Measurements from ENCODE around the gene DMRTB1. TPM values are rescaled to one million over a fixed set of nuclear protein-coding genes. Genes with fewer than 3 reads are reported as not detected.

Gene DMRTB1
- total and polyA plus RNA-seq, 2 of the 8 experiments (the other 6 are each of a cell fraction or from before 2014, with no cell fraction given) = 0.06 to 0.35 TPM

DNA sequence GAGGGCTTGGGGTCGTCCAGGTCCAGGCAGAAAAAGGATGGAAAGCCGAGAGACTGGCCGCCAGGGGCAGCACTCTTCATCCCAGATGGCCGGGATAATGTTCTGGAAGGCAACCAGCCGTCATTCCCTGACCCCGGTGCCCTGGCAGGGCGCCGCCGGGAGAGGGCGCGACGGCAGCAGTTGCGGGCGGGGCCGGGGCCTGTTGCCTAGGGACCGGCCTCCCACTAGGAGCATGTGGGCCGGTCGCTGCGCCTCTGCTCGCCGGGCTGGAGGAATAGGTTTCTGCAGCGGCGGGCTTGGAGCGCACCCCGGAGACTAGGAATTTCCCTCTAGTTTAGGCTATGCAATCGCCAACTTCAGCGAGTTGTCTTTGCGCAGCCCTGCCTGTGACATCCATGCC, 11.0 kb downstream of the DMRTB1 start (continued):
- TF ChIP-seq TAF7 (optimal IDR thresholded peaks at IDR 0.05; ENCODE audit: borderline replicate concordance, low read depth, low read length) (peak; percentile 93), YY1 (IDR thresholded peaks at IDR 0.05; ENCODE audit: low read depth, low read length) (peak; percentile 81; the same call in 1 of the 2 replicates), KDM5A (IDR thresholded peaks at IDR 0.05; ENCODE audit: low read length) (no peak), SUZ12 (IDR thresholded peaks at IDR 0.05; ENCODE audit: low read length) (no peak), GABPA (IDR thresholded peaks at IDR 0.05; ENCODE audit: borderline replicate concordance, insufficient read depth, low read length) (no peak; the same call in 1 of the 2 replicates), KDM1A (IDR thresholded peaks at IDR 0.05; ENCODE audit: borderline replicate concordance, low read length) (no peak), RAD21 (IDR thresholded peaks at IDR 0.05 in 1 of 2, conservative IDR thresholded peaks at IDR 0.05 in 1 of 2; ENCODE audit: low read depth in 2 of 2, low read length in 2 of 2) (peak; percentile 55 to 75), BCL11A (IDR thresholded peaks at IDR 0.05; ENCODE audit: low read depth in 2 of 2, low read length in 2 of 2) (no peak), CEBPB (IDR thresholded peaks at IDR 0.05; ENCODE audit: low read depth, low read length) (0 out of 2 replicates have a peak, but pooled peaks have one; percentile 1), CTBP2 (IDR thresholded peaks at IDR 0.05; ENCODE audit: borderline replicate concordance, insufficient read depth, insufficient read length, low read length) (no peak), BACH1 (IDR thresholded peaks at IDR 0.05; ENCODE audit: low read length) (no peak), TBP (IDR thresholded peaks at IDR 0.05; ENCODE audit: low read depth, low read length) (peak; percentile 55; the same call in 1 of the 2 replicates), NRF1 (IDR thresholded peaks at IDR 0.05; ENCODE audit: low read depth, low read length) (no peak), HDAC2 (IDR thresholded peaks at IDR 0.05; ENCODE audit: borderline replicate concordance in 1 of 2, low read depth in 2 of 2, low read length in 2 of 2) (no peak), TCF12 (IDR thresholded peaks at IDR 0.05; ENCODE audit: low read depth, low read length) (peak; percentile 85; the same call in 1 of the 2 replicates)
- TF ChIP-seq, protein P1, sequence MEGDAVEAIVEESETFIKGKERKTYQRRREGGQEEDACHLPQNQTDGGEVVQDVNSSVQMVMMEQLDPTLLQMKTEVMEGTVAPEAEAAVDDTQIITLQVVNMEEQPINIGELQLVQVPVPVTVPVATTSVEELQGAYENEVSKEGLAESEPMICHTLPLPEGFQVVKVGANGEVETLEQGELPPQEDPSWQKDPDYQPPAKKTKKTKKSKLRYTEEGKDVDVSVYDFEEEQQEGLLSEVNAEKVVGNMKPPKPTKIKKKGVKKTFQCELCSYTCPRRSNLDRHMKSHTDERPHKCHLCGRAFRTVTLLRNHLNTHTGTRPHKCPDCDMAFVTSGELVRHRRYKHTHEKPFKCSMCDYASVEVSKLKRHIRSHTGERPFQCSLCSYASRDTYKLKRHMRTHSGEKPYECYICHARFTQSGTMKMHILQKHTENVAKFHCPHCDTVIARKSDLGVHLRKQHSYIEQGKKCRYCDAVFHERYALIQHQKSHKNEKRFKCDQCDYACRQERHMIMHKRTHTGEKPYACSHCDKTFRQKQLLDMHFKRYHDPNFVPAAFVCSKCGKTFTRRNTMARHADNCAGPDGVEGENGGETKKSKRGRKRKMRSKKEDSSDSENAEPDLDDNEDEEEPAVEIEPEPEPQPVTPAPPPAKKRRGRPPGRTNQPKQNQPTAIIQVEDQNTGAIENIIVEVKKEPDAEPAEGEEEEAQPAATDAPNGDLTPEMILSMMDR (IDR thresholded peaks at IDR 0.05; ENCODE audit: control extremely low read depth in 1 of 3, insufficient read depth in 1 of 3, low read depth in 1 of 3, low read length in 3 of 3) = peak; percentile 98 to 99 (median 99)
